Breast epithelium (tissue), 4 donors: ENCODE results near the gene RAI1. TPM values are rescaled to one million over a fixed set of nuclear protein-coding genes. Genes with fewer than 3 reads are reported as not detected.
A peak's percentile ranks its signal among the peaks of the same experiment; 100 is the strongest.

Experiments used
- DNase-seq, 2 donors: peaks; one replicate each; pipeline ENCODE4 v3.0.0-alpha.2; 2019; ENCODE audit warnings: low spot score in 2 of 2
- H3K27ac ChIP-seq, 2 donors: fragments of 200-600 bp; sonication (generic) in 1 of 2; one replicate each; pipeline ENCODE4 v1.5.1; 2016 to 2019; ENCODE audit warnings: mild to moderate bottlenecking in 1 of 2
- H3K27me3 ChIP-seq, 2 donors: fragments of 200-600 bp; sonication (generic) in 1 of 2; one replicate each; pipeline versions ENCODE4 v1.5.1 to v1.6.0; 2017 to 2019; ENCODE audit warnings: control low read depth in 1 of 2, mild to moderate bottlenecking in 1 of 2
- H3K36me3 ChIP-seq: fragments of 200-600 bp; one replicate; pipeline ENCODE4 v1.5.1; 2019
- H3K4me1 ChIP-seq, 2 donors: fragments of 200-600 bp; sonication (generic); one replicate each; pipeline ENCODE4 v1.5.1; 2016 to 2019; ENCODE audit warnings: control low read depth in 1 of 2
- H3K4me3 ChIP-seq, 3 donors: fragments of 200-600 bp; sonication (generic); 1 replicate in 2 of 3; 2 replicates in 1 of 3; pipeline ENCODE4 v1.5.1; 2016 to 2019; ENCODE audit warnings: mild to moderate bottlenecking in 3 of 3, moderate library complexity in 2 of 3
- H3K9me3 ChIP-seq, 2 donors: fragments of 200-600 bp; sonication (generic) in 1 of 2; one replicate each; pipeline ENCODE4 v1.5.1; 2016 to 2019; ENCODE audit warnings: control low read depth in 1 of 2
- POLR2A ChIP-seq: fragments of 450-650 bp; IDR thresholded peaks from one replicate; pipeline ENCODE4 v1.6.1; 2016; ENCODE audit warnings: antibody characterized with exemption, mild to moderate bottlenecking, moderate library complexity
- POLR2AphosphoS5 ChIP-seq, 3 donors: sonication (generic); formaldehyde crosslinking; IDR thresholded peaks; one replicate each; pipeline ENCODE4 v1.6.1; 2017; ENCODE audit warnings: antibody characterized with exemption in 3 of 3
- intact Hi-C: fragments of 100-400 bp; cut with DNase I; formaldehyde crosslinking; loops from one replicate; pipeline ENCODE4 v1.15.1; 2023; ENCODE audit warnings: low total_unique reads
- total RNA-seq, 3 donors: library from RNA; depleted of rRNA; stranded (reverse); fragments of >200 nt; gene quantifications; one replicate each; pipeline ENCODE4 v1.1.0, GENCODE V29; 2016
- TF ChIP-seq, protein P1 (sequence below), 3 donors: fragments of 450-650 bp; IDR thresholded peaks; one replicate each; pipeline ENCODE4 v1.5.1; 2016 to 2017; ENCODE audit warnings: antibody characterized with exemption in 3 of 3, mild to moderate bottlenecking in 3 of 3, moderate library complexity in 3 of 3

RAI1 gene
- total RNA-seq, 3 donors from 2014 or later = 5.6 to 25.6 (median 20.6) TPM

DNA sequence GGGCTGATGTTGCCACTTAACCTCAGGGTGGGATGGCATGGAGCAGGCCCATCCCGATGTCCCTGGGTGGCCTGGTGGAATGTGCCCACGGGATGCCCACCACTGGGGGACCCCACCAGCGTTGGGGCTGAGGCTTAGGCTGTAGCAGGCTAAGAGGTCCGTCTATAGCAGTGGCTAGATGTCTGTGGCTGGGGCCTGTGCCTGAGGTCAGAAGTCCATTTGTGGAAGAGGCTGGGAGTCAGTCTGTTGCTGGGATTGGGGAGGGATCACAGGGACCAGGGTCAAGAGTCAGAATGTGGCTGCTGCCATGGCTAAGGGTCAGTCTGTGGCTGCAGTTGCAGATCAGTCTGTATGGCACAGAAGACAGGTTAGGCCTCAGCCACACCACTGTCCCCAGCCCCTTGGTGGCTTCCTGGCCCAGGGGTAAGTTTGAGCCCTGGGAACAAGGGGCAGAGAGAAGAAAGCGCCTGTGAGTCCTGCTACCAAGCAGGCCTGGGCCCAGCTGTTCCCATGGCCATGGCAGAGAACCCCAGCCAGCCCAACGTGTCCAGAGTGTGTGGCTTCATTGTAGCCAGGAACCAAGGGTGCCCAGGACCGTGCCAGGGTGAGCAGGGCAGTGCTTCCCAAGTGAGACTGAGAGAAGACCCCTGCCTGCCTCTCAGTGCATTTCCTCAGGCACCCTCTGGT is 35.7 kb downstream of the RAI1 start:
- intact Hi-C loops = loop anchor here (10.0 kb wide), 1 partner anchor 1102 kb away; no protein-coding TSS in a partner anchor
- TF ChIP-seq POLR2A = no peak
- TF ChIP-seq POLR2AphosphoS5 (IDR thresholded peaks at IDR 0.05) = no peak
- TF ChIP-seq, protein P1, sequence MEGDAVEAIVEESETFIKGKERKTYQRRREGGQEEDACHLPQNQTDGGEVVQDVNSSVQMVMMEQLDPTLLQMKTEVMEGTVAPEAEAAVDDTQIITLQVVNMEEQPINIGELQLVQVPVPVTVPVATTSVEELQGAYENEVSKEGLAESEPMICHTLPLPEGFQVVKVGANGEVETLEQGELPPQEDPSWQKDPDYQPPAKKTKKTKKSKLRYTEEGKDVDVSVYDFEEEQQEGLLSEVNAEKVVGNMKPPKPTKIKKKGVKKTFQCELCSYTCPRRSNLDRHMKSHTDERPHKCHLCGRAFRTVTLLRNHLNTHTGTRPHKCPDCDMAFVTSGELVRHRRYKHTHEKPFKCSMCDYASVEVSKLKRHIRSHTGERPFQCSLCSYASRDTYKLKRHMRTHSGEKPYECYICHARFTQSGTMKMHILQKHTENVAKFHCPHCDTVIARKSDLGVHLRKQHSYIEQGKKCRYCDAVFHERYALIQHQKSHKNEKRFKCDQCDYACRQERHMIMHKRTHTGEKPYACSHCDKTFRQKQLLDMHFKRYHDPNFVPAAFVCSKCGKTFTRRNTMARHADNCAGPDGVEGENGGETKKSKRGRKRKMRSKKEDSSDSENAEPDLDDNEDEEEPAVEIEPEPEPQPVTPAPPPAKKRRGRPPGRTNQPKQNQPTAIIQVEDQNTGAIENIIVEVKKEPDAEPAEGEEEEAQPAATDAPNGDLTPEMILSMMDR (IDR thresholded peaks at IDR 0.05) = no peak
- H3K27me3 ChIP-seq = no peaks in the 10 kb centered on the region
- DNase-seq = no peak
- H3K27ac ChIP-seq = peak overlapping the region in 1 of 2 donors; percentile 6
- H3K4me3 ChIP-seq = no peak overlapping the region
- no peaks in the 10 kb centered on the region for H3K9me3 ChIP-seq
- H3K4me1 ChIP-seq = peaks cover 0 to 32% of the 10 kb centered on the region in 2 donors
- H3K36me3 ChIP-seq = no peaks in the 10 kb centered on the region

DNA sequence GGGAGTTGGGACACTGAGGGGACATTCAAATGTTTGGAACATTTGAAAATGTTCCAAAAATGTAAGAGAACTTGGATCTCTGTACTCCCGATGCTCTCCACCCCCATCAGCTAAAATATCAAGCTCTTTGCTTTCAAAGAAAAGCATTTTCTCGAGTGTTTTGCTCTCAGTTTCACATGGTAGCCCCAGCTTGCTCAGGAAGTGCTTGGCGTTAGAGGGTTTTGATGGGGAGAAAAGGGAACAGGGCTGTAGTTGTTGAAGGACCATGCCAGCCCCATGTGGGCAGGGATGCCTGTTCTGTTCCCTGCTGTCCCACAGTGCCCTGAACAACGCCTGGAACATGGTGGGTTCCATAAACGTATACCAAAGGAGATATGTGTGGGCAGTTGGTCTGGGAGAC is 37.0 kb downstream of the RAI1 start:
- TF ChIP-seq, protein P1 (IDR thresholded peaks at IDR 0.05) = no peak
- TF ChIP-seq POLR2A (no peak), POLR2AphosphoS5 (IDR thresholded peaks at IDR 0.05) (no peak)
- peak overlapping the region in 1 of 2 donors; percentile 21 for H3K27ac ChIP-seq
- intact Hi-C loops = loop anchor here (10.0 kb wide), 1 partner anchor 1103 kb away; no protein-coding TSS in a partner anchor
- H3K9me3 ChIP-seq = no peaks in the 10 kb centered on the region
- no peaks in the 10 kb centered on the region for H3K36me3 ChIP-seq
- no peak for DNase-seq
- no peak overlapping the region for H3K4me3 ChIP-seq
- H3K4me1 ChIP-seq = peaks cover 7 to 25% of the 10 kb centered on the region in 2 donors
- H3K27me3 ChIP-seq = no peaks in the 10 kb centered on the region

DNA sequence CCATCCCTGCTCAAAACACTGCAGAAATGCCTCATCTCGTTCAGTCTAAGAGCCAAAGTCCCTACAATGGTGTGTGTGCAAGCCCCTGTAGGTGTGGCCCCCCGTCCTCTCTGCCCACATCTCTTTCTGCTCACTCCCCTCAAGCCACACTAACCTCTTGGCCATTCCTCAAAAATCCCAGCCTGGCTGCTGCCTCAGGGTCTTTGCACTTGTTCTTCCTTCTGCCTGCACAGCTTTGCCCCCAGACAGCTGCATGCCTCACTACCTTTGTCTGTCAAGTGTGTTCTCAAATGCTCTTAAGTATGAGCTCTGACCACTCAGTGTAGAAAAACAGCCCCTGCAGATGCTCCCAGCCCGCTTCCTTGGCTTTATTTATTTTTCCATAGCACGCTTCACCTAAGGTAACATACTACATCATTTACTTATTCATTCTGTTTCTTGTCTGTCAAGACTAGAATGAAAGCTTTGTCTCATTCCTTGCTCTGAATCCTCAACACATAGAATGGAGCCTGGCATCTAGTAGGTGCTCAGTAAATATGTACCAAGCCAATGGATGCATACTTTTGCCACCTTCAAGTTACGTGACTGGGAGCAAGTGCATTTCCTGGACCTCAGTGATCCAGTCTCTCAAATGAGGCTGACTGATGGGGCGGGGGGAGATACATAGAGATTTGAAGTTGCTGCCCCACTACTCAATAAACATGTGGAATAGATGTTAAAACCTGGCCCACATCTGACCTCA is 38.1 kb downstream of the RAI1 start:
- Histone ChIP-seq H3K27ac (peak overlapping the region; percentile 54 to 62), H3K4me3 (no peak overlapping the region), H3K4me1 (peaks cover 10 to 17% of the 10 kb centered on the region in 2 donors), H3K27me3 (no peaks in the 10 kb centered on the region), H3K9me3 (no peaks in the 10 kb centered on the region), H3K36me3 (no peaks in the 10 kb centered on the region)
- TF ChIP-seq, protein P1 (IDR thresholded peaks at IDR 0.05) = no peak
- no peak for TF ChIP-seq POLR2AphosphoS5 (IDR thresholded peaks at IDR 0.05)
- intact Hi-C loops = loop anchor here (10.0 kb wide), 1 partner anchor 1105 kb away; no protein-coding TSS in a partner anchor
- DNase-seq = no peak

DNA sequence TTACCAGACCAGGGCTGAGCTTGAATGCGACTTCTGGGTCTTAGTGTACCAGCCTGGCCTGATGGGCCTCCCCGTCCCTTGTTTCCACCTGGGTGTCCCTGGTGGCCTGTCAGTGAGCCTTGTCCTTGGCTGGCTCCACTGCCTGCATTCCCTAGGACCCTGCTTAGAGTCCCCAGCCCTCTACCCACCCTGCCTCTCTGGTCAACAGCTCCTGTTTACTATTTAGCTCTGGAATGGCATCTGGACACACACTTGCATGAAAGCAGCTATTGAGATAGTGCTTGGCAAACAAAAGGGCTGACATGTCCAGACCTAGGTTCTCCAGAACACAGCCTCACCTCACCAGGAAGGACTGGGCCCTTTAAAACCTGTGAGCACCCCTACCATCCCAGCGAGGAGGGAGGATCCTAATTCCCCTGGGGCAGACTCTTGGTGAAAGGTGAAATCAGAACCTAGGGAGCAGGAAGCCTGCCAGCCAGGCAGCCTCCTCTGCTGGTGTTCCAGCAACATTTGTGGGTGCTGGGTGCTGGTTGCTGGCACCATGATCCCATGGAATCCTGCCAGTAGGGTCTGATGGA is 38.8 kb downstream of the RAI1 start:
- H3K4me1 ChIP-seq = peaks cover 10 to 16% of the 10 kb centered on the region in 2 donors
- intact Hi-C loops = loop anchor here (10.0 kb wide), 1 partner anchor 1105 kb away; no protein-coding TSS in a partner anchor
- H3K27me3 ChIP-seq = no peaks in the 10 kb centered on the region
- no peaks in the 10 kb centered on the region for H3K9me3 ChIP-seq
- peak overlapping the region; percentile 54 to 62 for H3K27ac ChIP-seq
- no peak for DNase-seq
- no peak overlapping the region for H3K4me3 ChIP-seq
- TF ChIP-seq POLR2A = no peak
- no peak for TF ChIP-seq POLR2AphosphoS5 (IDR thresholded peaks at IDR 0.05)
- TF ChIP-seq, protein P1 (IDR thresholded peaks at IDR 0.05) = no peak
- H3K36me3 ChIP-seq = no peaks in the 10 kb centered on the region
